MM.1S (cell line): ENCODE results near the gene UBAP2L.
"Not testable (repeated sequence)": the region's sequence is repeated elsewhere in the genome, so short reads cannot be mapped to it uniquely, and the experiment has no call there.

Source experiments
- CTCF ChIP-seq: fragments of 300-600 bp; sonication (generic); IDR thresholded peaks from 2 replicates; pipeline ENCODE4 v1.5.1; 2016; ENCODE audit warnings: antibody characterized with exemption, low read length, mixed read lengths
- EZH2 ChIP-seq: fragments of 300-600 bp; sonication (generic); optimal IDR thresholded peaks from 2 replicates; pipeline ENCODE3; 2017; ENCODE audit warnings: low read depth, mild to moderate bottlenecking, antibody characterized with exemption, low read length, mixed read lengths

- not testable (repeated sequence) for TF ChIP-seq CTCF, EZH2
These were observed 15.0 kb upstream of the UBAP2L start for GRCh38 chr1:154205778-154206177.
